Vagina (tissue), 2 donors: ENCODE results near the gene HECTD3. TPM values are rescaled to one million over a fixed set of nuclear protein-coding genes. Genes with fewer than 3 reads are reported as not detected.

Source experiments
- DNase-seq, 2 donors: peaks; one replicate each; pipeline ENCODE4 v3.0.0-alpha.2; 2017; ENCODE audit errors: extremely low spot score in 2 of 2
- H3K27ac ChIP-seq: fragments of 200-600 bp; sonication (generic); one replicate; pipeline ENCODE4 v1.5.1; 2019
- H3K27me3 ChIP-seq: fragments of 200-600 bp; sonication (generic); one replicate; pipeline ENCODE4 v1.5.1; 2019
- H3K36me3 ChIP-seq, 2 donors: fragments of 200-600 bp; sonication (generic); one replicate each; pipeline ENCODE4 v1.5.1; 2017 to 2019
- H3K4me1 ChIP-seq: fragments of 200-600 bp; sonication (generic); one replicate; pipeline ENCODE4 v1.5.1; 2019
- H3K4me3 ChIP-seq, 2 donors: fragments of 200-600 bp; sonication (generic); 1 replicate in 1 of 2; 2 replicates in 1 of 2; pipeline ENCODE4 v1.5.1; 2016 to 2019
- H3K9me3 ChIP-seq: fragments of 200-600 bp; sonication (generic); one replicate; pipeline ENCODE4 v1.5.1; 2019
- CTCF ChIP-seq, 3 experiments: fragments of 450-650 bp in 2 of 3; fragments of 200-600 bp in 1 of 3; sonication (generic) in 1 of 3; IDR thresholded peaks; one replicate each; pipeline ENCODE4 v1.5.1; 2017 to 2019; ENCODE audit warnings: antibody characterized with exemption in 3 of 3, mild to moderate bottlenecking in 2 of 3, moderate library complexity in 2 of 3
- POLR2A ChIP-seq, 2 donors: fragments of 450-650 bp; IDR thresholded peaks; one replicate each; pipeline ENCODE4 v1.6.1; 2017; ENCODE audit warnings: antibody characterized with exemption in 2 of 2, mild to moderate bottlenecking in 2 of 2, moderate library complexity in 2 of 2
- POLR2AphosphoS5 ChIP-seq, 2 donors: sonication (generic); formaldehyde crosslinking; IDR thresholded peaks; one replicate each; pipeline ENCODE4 v1.9.0; 2017; ENCODE audit warnings: antibody characterized with exemption in 2 of 2, mild to moderate bottlenecking in 2 of 2, low read depth in 1 of 2; ENCODE audit not compliant: insufficient read depth in 1 of 2
- intact Hi-C: fragments of 100-400 bp; cut with DNase I; formaldehyde crosslinking; loops from one replicate; pipeline ENCODE4 v1.15.1; 2023
- total RNA-seq: library from RNA; depleted of rRNA; stranded (reverse); fragments of >200 nt; gene quantifications from one replicate; pipeline ENCODE4 v1.2.3, GENCODE V29; 2016

The HECTD3 gene
- total RNA-seq, 1 donor from 2014 or later, result 29.7 TPM

- H3K4me1 ChIP-seq, result no peaks in the 10 kb centered on the region
- TF ChIP-seq CTCF (IDR thresholded peaks at IDR 0.05) (no peak), POLR2AphosphoS5 (IDR thresholded peaks at IDR 0.05; ENCODE audit: insufficient read depth in 1 of 2, low read depth in 1 of 2) (no peak), POLR2A (IDR thresholded peaks at IDR 0.05) (no peak)
- no peak overlapping the region for H3K4me3 ChIP-seq
- H3K36me3 ChIP-seq, result peaks cover 0 to 8% of the 10 kb centered on the region in 2 donors
- no peak for DNase-seq
- no peaks in the 10 kb centered on the region for H3K9me3 ChIP-seq
- no peak overlapping the region for H3K27ac ChIP-seq
- intact Hi-C loops, result no loop called here
- no peaks in the 10 kb centered on the region for H3K27me3 ChIP-seq
These were observed 35.9 kb upstream of the HECTD3 start for GRCh38 chr1:45047032-45047431.

DNA sequence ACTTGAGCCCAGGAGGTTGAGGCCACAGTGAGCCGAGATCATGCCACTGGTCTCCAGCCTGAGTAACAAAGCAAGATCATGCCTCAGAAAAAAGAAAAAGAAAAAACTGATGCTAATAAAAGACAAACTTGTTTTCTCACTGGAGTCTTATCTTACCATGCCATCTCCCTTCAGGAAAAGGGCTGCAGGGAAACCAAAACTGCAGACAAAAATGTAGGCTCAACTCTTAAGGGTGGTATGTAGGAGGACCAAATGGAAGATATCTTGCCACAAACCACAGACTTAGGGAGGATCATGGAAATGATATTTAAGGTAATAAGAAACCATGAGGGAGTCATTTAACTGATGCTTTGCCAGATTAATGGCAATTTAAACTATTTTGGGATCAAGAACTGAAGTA is 33.8 kb upstream of the HECTD3 start:
- no peak overlapping the region for H3K4me3 ChIP-seq
- peaks cover 0 to 8% of the 10 kb centered on the region in 2 donors for H3K36me3 ChIP-seq
- H3K27ac ChIP-seq, result no peak overlapping the region
- DNase-seq, result no peak
- no peak for TF ChIP-seq POLR2AphosphoS5 (IDR thresholded peaks at IDR 0.05; ENCODE audit: insufficient read depth in 1 of 2, low read depth in 1 of 2)
- TF ChIP-seq POLR2A (IDR thresholded peaks at IDR 0.05), result no peak
- TF ChIP-seq CTCF (IDR thresholded peaks at IDR 0.05), result no peak
- H3K27me3 ChIP-seq, result no peaks in the 10 kb centered on the region
- intact Hi-C loops, result no loop called here
- no peaks in the 10 kb centered on the region for H3K9me3 ChIP-seq
- no peaks in the 10 kb centered on the region for H3K4me1 ChIP-seq

DNA sequence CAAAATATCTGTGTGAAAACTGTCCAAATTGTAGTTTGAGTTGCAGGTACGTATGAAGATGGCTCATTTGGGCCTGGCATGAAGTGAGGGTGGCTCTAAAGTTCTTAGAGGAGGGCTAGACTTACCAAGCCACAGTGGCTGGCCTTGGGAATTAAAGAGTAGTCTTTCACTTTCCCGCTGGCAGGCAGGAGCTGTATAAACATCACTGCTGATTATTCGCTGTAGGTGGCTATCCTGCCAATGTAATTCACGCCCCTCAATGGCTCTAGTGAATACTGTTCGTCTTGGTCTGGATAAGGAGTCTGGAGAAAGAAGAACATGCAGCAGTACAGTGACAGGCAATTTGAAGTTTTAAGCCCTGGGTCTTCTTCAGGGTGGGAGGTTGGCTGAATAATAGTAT is 32.0 kb upstream of the HECTD3 start:
- no peaks in the 10 kb centered on the region for H3K9me3 ChIP-seq
- H3K36me3 ChIP-seq, result peaks cover 0 to 8% of the 10 kb centered on the region in 2 donors
- intact Hi-C loops, result no loop called here
- H3K4me1 ChIP-seq, result no peaks in the 10 kb centered on the region
- H3K27ac ChIP-seq, result no peak overlapping the region
- no peak for DNase-seq
- H3K27me3 ChIP-seq, result no peaks in the 10 kb centered on the region
- H3K4me3 ChIP-seq, result no peak overlapping the region
- TF ChIP-seq CTCF (IDR thresholded peaks at IDR 0.05) (no peak), POLR2A (IDR thresholded peaks at IDR 0.05) (no peak), POLR2AphosphoS5 (IDR thresholded peaks at IDR 0.05; ENCODE audit: insufficient read depth in 1 of 2, low read depth in 1 of 2) (no peak)

- Histone ChIP-seq H3K27me3 (no peaks in the 10 kb centered on the region), H3K36me3 (peaks cover 0 to 8% of the 10 kb centered on the region in 2 donors), H3K9me3 (no peaks in the 10 kb centered on the region), H3K4me3 (no peak overlapping the region), H3K4me1 (no peaks in the 10 kb centered on the region), H3K27ac (no peak overlapping the region)
- DNase-seq, result no peak
- intact Hi-C loops, result no loop called here
- TF ChIP-seq POLR2AphosphoS5 (IDR thresholded peaks at IDR 0.05; ENCODE audit: insufficient read depth in 1 of 2, low read depth in 1 of 2), result no peak
- no peak for TF ChIP-seq POLR2A (IDR thresholded peaks at IDR 0.05)
- TF ChIP-seq CTCF (IDR thresholded peaks at IDR 0.05), result no peak
These were observed 29.2 kb upstream of the HECTD3 start for GRCh38 chr1:45040297-45040696.

DNA sequence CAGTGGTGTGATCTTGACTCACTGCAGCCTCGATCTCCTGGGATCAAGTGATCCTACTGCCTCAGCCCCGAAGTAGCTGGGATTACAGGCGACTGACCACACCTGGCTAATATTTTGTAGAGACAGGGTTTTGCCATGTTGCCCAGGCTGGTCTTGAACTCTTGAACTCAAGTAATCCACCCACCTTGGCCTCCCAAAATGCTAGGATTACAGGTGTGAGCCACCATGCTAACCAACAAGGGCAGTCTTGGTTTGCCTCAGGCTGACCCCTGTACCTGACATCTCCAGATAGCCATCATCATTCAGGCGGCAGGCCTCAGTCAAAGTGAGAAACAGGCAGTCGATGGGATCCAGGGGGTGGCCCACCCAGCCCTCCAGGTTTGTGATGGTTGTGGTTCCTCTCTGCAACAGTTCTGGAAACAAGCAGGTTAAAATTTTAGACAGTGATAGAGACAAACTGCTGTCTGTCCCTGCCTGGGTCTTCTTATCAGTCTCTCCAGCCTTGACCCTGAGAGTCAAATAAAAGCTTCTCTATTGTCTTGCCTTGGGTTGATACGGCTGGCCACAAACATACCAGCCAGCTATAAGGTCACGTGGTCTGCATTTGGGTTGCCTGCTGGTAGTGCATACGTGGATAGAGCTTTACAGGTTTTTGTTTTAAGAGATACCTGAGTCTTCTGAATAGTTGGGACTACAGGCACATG is 27.7 kb upstream of the HECTD3 start:
- Histone ChIP-seq H3K27me3 (no peaks in the 10 kb centered on the region), H3K4me1 (no peaks in the 10 kb centered on the region), H3K9me3 (no peaks in the 10 kb centered on the region), H3K27ac (no peak overlapping the region), H3K36me3 (peaks cover 0 to 8% of the 10 kb centered on the region in 2 donors), H3K4me3 (no peak overlapping the region)
- TF ChIP-seq CTCF (IDR thresholded peaks at IDR 0.05) (no peak), POLR2AphosphoS5 (IDR thresholded peaks at IDR 0.05; ENCODE audit: insufficient read depth in 1 of 2, low read depth in 1 of 2) (no peak), POLR2A (IDR thresholded peaks at IDR 0.05) (no peak)
- intact Hi-C loops, result no loop called here
- DNase-seq, result no peak
